IgD-negative memory B cell (primary cell): ENCODE measurements around the gene BAIAP2. TPM values are rescaled to one million over a fixed set of nuclear protein-coding genes. Genes with fewer than 3 reads are reported as not detected.

ENCODE experiments used
- H3K27ac Mint-ChIP-seq, 3 donors: one replicate each; pipeline ENCODE4 v1.8.0; 2020 to 2022; ENCODE audit warnings: mild to moderate bottlenecking in 3 of 3, mixed read lengths in 3 of 3, moderate library complexity in 1 of 3
- H3K27me3 Mint-ChIP-seq: one replicate; pipeline ENCODE4 v1.8.0; 2021; ENCODE audit warnings: mixed read lengths
- H3K36me3 Mint-ChIP-seq: one replicate; pipeline ENCODE4 v1.8.0; 2020; ENCODE audit warnings: mild to moderate bottlenecking, mixed read lengths
- H3K4me1 Mint-ChIP-seq, 3 donors: one replicate each; pipeline ENCODE4 v1.8.0; 2020 to 2022; ENCODE audit warnings: mixed read lengths in 3 of 3, mild to moderate bottlenecking in 1 of 3
- H3K4me3 Mint-ChIP-seq, 4 donors: one replicate each; pipeline ENCODE4 v1.8.0; 2020 to 2022; ENCODE audit warnings: mild to moderate bottlenecking in 4 of 4, mixed read lengths in 4 of 4, moderate library complexity in 3 of 4
- H3K9me3 Mint-ChIP-seq, 3 donors: one replicate each; pipeline ENCODE4 v1.8.0; 2020 to 2021; ENCODE audit warnings: mixed read lengths in 3 of 3, mild to moderate bottlenecking in 1 of 3
- polyA plus RNA-seq: library from polyadenylated mRNA; unstranded; fragments of 300-500 nt; fragmentation: Illumina TruSeq; gene quantifications from one replicate; pipeline ENCODE4 v1.2.3, GENCODE V29; 2021

BAIAP2 gene
- polyA plus RNA-seq, 1 donor from 2014 or later, result 0.48 TPM

GRCh38 chr17:81044764-81045589 is 10.0 kb downstream of the BAIAP2 start:
- Mint-ChIP-seq H3K4me1 (peaks cover 4 to 6% (median 4%) of the 10 kb centered on the region in 3 donors), H3K36me3 (no peaks in the 10 kb centered on the region), H3K27ac (peak overlapping the region in 1 of 3 donors; percentile 31), H3K9me3 (no peaks in the 10 kb centered on the region), H3K4me3 (no peak overlapping the region), H3K27me3 (peaks cover 15% of the 10 kb centered on the region)

DNA sequence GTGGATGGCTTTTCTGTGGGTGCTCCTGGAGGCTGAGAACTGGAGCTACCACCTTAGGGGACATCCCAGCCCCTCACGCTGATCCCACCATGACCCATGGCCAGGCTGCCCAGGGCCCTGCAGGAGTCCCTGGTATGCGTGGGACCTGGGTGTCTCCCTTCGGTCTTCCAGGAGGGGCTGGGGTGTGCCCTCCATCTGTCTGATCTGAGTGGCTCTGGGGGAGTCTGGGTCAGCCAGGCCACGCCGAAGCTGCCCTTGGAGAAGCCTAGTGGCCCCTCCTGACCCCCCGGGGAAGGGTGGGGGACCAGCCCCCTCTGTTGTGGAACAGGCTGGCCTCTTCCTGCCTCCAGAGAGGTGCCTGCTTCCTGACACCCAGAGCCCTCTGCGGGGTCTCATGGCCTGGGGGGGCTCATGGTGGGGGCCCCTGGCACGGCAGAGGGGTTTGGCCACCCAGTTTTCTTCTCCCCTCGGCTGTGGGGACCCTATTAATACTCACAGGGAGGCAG is 10.7 kb downstream of the BAIAP2 start:
- Mint-ChIP-seq H3K9me3 (no peaks in the 10 kb centered on the region), H3K4me3 (no peak overlapping the region), H3K36me3 (no peaks in the 10 kb centered on the region), H3K4me1 (peaks cover 4 to 10% (median 8%) of the 10 kb centered on the region in 3 donors), H3K27ac (peak overlapping the region in 1 of 3 donors; percentile 31), H3K27me3 (peaks cover 15% of the 10 kb centered on the region)

DNA sequence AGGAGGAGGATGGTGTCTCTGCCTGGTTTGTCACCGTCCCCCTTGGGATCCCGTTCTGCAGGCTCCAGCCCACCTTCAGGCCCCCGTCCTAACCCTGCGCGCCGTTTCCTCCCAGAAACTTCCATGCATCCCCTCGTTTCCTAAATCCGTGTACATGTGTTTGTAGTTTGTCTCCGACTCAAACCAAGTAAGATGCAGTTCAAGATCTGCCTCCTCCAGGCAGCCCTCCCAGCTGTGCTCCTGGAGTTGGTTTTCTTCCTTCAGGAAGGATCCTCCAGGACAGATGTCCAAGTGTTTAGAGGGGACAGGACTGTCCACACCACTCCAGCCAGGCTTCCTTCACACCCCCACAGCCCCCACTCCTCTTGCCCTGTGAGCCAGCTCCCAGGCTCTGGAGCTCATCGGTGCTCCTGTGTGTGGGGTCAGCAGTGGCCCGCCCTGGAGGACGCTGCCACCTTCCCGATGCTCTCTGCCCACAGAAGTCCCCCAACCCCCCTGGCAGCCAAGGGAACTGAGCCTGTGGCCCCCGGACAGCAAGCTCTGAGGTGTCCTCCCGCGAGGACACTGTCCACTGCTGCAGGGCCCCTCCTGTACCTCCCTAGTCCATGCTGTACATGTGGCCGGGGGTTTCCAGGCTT is 11.3 kb downstream of the BAIAP2 start:
- no peak overlapping the region for H3K4me3 Mint-ChIP-seq
- no peaks in the 10 kb centered on the region for H3K9me3 Mint-ChIP-seq
- H3K27ac Mint-ChIP-seq, result no peak overlapping the region
- peaks cover 8 to 10% (median 9%) of the 10 kb centered on the region in 3 donors for H3K4me1 Mint-ChIP-seq
- H3K36me3 Mint-ChIP-seq, result no peaks in the 10 kb centered on the region
- peaks cover 15% of the 10 kb centered on the region for H3K27me3 Mint-ChIP-seq

DNA sequence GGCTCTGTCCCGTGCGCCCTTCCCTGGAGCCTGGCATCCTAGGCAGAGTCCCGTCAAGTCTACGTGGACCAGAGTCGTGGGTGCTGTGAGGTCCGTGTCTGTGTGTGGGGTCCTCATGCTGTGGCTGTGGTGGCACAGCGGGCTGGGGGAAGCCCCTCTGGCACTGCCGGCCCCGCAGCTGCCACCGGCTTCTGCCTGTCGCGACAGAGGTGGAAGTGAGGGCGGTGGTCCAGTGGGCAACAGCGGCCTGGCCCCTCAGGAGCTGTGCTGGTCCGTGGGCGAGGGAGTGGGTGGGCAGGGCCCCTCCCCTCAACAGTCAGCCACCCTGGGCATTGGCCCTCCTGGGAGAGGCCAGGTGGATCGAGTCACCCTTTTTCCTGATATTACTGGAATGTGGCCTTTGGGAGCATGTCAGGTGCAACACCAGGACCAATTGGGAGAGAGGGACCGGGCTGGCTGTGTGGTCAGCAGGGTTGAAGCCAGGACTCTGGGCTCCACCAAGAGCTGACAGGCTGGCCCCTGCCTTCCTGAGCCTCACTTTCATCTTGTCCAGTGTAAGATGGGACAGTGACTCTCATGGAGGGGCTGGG is 11.9 kb downstream of the BAIAP2 start:
- Mint-ChIP-seq H3K4me1 (peaks cover 8 to 10% (median 9%) of the 10 kb centered on the region in 3 donors), H3K27me3 (peaks cover 15% of the 10 kb centered on the region), H3K36me3 (no peaks in the 10 kb centered on the region), H3K9me3 (no peaks in the 10 kb centered on the region), H3K27ac (no peak overlapping the region), H3K4me3 (no peak overlapping the region)

- H3K4me3 Mint-ChIP-seq, result peak overlapping the region in 1 of 4 donors; percentile 79
- no peaks in the 10 kb centered on the region for H3K9me3 Mint-ChIP-seq
- H3K27me3 Mint-ChIP-seq, result peaks cover 17% of the 10 kb centered on the region
- peaks cover 8 to 10% (median 8%) of the 10 kb centered on the region in 3 donors for H3K4me1 Mint-ChIP-seq
- H3K36me3 Mint-ChIP-seq, result no peaks in the 10 kb centered on the region
- H3K27ac Mint-ChIP-seq, result no peak overlapping the region
Observed at GRCh38 chr17:81048827-81049371, 13.9 kb downstream of the BAIAP2 start.

- Mint-ChIP-seq H3K4me3 (peak overlapping the region in 2 of 4 donors; percentile 3 to 79), H3K9me3 (no peaks in the 10 kb centered on the region), H3K36me3 (no peaks in the 10 kb centered on the region), H3K27me3 (peaks cover 17% of the 10 kb centered on the region), H3K4me1 (peaks cover 8 to 10% (median 8%) of the 10 kb centered on the region in 3 donors), H3K27ac (no peak overlapping the region)
Observed at GRCh38 chr17:81049372-81049911, 14.5 kb downstream of the BAIAP2 start.

DNA sequence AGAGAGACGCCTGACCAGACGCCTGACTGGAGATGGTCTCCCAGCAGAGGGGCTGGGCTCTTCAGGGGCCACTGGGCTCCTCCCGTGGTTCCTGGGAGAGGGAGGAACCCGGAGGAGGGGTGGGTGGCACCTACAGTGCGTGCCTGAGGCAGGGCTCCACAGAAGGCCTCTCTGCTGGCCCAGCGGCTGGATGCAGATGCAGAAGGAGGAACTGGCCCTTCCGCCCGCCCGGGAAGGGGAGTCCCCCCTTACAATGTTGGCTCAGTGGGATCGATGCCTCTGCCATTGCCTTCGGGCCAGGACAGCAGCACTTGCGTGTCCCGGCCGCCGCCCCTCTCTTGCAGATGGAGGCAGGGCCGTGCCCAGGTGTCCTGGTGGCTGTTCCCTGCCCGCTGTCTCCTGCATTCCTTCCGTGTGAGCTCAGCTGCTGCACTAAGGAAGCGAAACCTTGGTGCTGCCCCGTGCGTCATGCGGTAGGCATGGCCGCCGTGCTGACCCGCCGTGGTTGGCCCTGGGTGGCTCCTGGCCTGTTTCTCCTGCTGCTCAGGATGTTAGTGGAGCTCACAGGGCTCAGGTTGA is 15.1 kb downstream of the BAIAP2 start:
- Mint-ChIP-seq H3K9me3 (no peaks in the 10 kb centered on the region), H3K4me1 (peaks cover 8 to 10% (median 8%) of the 10 kb centered on the region in 3 donors), H3K27ac (peak overlapping the region in 2 of 3 donors; percentile 64 to 67), H3K4me3 (peak overlapping the region; percentile 53 to 80 (median 68)), H3K36me3 (no peaks in the 10 kb centered on the region), H3K27me3 (peaks cover 17% of the 10 kb centered on the region)

- Mint-ChIP-seq H3K9me3 (no peaks in the 10 kb centered on the region), H3K27ac (peak overlapping the region in 2 of 3 donors; percentile 64 to 67), H3K4me3 (peak overlapping the region in 3 of 4 donors; percentile 53 to 71 (median 65)), H3K4me1 (peaks cover 8 to 10% (median 8%) of the 10 kb centered on the region in 3 donors), H3K36me3 (no peaks in the 10 kb centered on the region), H3K27me3 (peaks cover 17% of the 10 kb centered on the region)
Observed at GRCh38 chr17:81050645-81051625, 16.0 kb downstream of the BAIAP2 start.

DNA sequence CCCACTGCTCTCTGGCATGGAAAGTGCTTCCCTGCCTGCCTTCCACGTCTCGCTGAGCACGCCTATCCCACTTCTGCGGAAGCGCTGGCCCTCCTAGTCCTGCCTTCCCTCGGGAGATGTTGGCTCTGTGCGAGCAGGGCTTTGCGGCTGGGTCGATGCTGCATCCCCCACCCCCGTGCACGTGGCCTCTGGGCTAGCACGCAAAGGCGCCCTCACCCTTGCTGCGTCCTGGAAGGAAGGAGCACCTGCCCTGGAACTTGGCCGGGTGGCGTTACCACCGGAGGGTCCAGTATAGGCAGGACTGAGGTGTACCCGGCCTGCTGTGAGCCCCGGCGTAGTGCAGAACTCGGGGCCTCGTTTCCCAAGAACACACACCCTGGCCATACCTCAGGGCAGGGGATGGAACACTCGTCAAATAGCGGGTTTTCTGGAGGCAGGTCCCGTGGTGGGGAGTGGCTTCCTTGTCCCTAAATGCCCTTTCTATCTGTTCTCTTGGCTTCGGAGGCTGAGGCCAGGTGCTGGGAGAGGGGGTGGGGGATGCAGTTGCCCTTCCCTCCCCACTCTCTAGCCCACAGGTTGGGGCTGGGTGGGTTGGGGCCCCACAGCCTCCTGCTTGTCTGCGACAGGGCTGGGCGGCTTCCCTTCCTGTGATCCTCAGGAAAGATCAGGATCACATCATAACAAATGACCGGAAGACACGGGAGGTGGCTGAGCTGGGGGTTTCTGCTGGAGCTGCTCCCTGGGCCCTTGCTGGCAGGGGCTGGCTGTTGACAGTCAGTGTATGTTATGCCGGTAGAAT is 17.4 kb downstream of the BAIAP2 start:
- no peaks in the 10 kb centered on the region for H3K9me3 Mint-ChIP-seq
- H3K4me3 Mint-ChIP-seq, result peak overlapping the region in 1 of 4 donors; percentile 47
- H3K4me1 Mint-ChIP-seq, result peaks cover 8 to 10% (median 8%) of the 10 kb centered on the region in 3 donors
- no peaks in the 10 kb centered on the region for H3K36me3 Mint-ChIP-seq
- H3K27me3 Mint-ChIP-seq, result peaks cover 10% of the 10 kb centered on the region
- H3K27ac Mint-ChIP-seq, result peak overlapping the region in 1 of 3 donors; percentile 43

- H3K9me3 Mint-ChIP-seq, result no peaks in the 10 kb centered on the region
- H3K36me3 Mint-ChIP-seq, result no peaks in the 10 kb centered on the region
- no peak overlapping the region for H3K4me3 Mint-ChIP-seq
- H3K27me3 Mint-ChIP-seq, result peaks cover 5% of the 10 kb centered on the region
- peak overlapping the region in 1 of 3 donors; percentile 43 for H3K27ac Mint-ChIP-seq
- H3K4me1 Mint-ChIP-seq, result peaks cover 8 to 10% (median 8%) of the 10 kb centered on the region in 3 donors
Observed at GRCh38 chr17:81053041-81053970, 18.4 kb downstream of the BAIAP2 start.

DNA sequence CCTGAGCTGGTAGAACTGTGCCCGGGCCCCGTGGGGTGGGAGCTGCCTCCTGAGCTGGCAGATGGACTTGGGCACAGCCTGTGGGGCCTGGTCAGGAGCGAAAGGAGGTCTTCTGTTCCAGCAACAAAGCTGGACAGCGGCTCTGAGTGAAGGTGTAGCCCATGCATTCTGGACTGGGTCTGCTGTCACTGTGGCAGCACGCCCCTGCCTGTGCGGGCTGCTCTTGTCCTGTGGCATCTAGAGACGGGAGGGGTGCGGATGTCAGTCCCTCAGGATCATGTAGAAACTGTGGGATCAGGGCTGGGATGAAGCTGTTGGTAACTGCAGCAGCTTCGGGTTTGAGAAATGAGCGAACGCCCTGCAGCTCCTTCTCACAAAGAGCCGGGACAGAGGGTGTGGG is 19.4 kb downstream of the BAIAP2 start:
- no peak overlapping the region for H3K27ac Mint-ChIP-seq
- no peak overlapping the region for H3K4me3 Mint-ChIP-seq
- H3K4me1 Mint-ChIP-seq, result peaks cover 6 to 8% (median 6%) of the 10 kb centered on the region in 3 donors
- no peaks in the 10 kb centered on the region for H3K9me3 Mint-ChIP-seq
- no peaks in the 10 kb centered on the region for H3K36me3 Mint-ChIP-seq
- peaks cover 4% of the 10 kb centered on the region for H3K27me3 Mint-ChIP-seq

DNA sequence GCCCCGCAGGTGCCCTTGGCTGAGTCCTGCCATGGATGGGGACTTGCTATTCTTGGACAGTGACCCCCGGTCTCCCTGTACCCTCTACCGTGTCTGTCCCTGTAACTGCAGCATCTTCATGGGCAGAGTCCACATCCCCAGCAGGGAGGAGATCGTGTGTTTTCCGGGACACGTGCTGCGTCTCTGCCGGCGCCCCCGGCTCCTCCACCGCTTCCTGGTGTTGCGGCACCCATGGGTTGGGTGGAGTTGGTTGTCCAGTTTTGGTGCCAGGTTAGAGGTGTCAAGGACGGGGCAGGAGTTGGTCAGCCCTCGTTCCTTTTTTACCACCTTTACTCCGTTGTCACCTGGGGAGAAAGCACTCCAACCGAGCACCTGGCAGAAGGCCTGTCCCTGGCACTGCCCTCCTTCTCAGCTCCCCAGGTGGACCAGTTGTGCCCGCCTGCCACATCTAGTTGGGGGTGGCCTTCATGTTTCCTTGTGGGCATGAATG is 20.0 kb downstream of the BAIAP2 start:
- Mint-ChIP-seq H3K9me3 (no peaks in the 10 kb centered on the region), H3K36me3 (no peaks in the 10 kb centered on the region), H3K4me1 (peaks cover 2 to 6% (median 5%) of the 10 kb centered on the region in 3 donors), H3K4me3 (no peak overlapping the region), H3K27ac (no peak overlapping the region), H3K27me3 (peaks cover 4% of the 10 kb centered on the region)
